PFSK-1 (cell line): ENCODE results near the gene ERBB2.

Source experiments
- FOXP2 ChIP-seq: optimal IDR thresholded peaks from 2 replicates; pipeline ENCODE3; 2011; ENCODE audit warnings: borderline replicate concordance, control low read depth, inconsistent platforms; ENCODE audit not compliant: insufficient read depth; ENCODE audit errors: extremely low read length, extremely low read depth
- POLR2AphosphoS5 ChIP-seq: IDR thresholded peaks from 2 replicates; pipeline ENCODE4 v1.6.1; 2012; ENCODE audit warnings: low read depth, mild to moderate bottlenecking, control low read depth, low read length, moderate library complexity
- SIN3A ChIP-seq: IDR thresholded peaks from 2 replicates; pipeline ENCODE4 v1.6.1; 2012; ENCODE audit warnings: mild to moderate bottlenecking, low read length, moderate library complexity, borderline replicate concordance; ENCODE audit not compliant: insufficient read depth
- TAF1 ChIP-seq: IDR thresholded peaks from 2 replicates; pipeline ENCODE4 v1.6.1; 2012; ENCODE audit warnings: low read length, control low read depth, borderline replicate concordance; ENCODE audit not compliant: insufficient read depth
- TF ChIP-seq, protein P1 (sequence below), 2 experiments: IDR thresholded peaks; 2 replicates each; pipeline versions ENCODE4 v1.6.1 to v1.8.0; 2011 to 2012; ENCODE audit warnings: low read depth in 2 of 2, low read length in 2 of 2, control low read depth in 1 of 2, inconsistent platforms in 1 of 2, mild to moderate bottlenecking in 1 of 2, moderate library complexity in 1 of 2; ENCODE audit not compliant: insufficient read depth in 1 of 2

ERBB2 gene

DNA sequence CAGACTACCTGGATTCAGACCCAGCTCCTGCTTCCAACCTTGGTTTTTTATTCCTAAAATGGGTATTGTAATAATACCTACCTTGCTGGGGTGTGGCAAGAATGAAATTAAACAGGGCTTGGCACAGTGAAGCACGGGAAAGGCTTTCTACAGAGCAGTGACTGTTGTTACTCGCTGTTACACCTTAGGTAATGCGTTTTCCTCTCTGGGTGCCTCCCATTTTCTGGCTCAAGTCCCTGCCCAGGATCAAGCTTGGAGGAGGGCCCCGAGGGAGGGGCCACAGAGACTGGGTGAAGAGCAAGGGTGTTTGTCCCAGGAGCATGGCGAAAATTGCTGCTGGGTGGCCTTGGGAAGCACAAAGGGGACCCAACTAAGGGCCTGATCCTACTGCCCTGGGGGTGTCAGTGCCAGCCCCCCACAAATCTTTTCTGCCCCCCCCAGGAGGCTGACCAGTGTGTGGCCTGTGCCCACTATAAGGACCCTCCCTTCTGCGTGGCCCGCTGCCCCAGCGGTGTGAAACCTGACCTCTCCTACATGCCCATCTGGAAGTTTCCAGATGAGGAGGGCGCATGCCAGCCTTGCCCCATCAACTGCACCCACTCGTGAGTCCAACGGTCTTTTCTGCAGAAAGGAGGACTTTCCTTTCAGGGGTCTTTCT, 17.1 kb downstream of the ERBB2 start:
- no peak for TF ChIP-seq FOXP2

DNA sequence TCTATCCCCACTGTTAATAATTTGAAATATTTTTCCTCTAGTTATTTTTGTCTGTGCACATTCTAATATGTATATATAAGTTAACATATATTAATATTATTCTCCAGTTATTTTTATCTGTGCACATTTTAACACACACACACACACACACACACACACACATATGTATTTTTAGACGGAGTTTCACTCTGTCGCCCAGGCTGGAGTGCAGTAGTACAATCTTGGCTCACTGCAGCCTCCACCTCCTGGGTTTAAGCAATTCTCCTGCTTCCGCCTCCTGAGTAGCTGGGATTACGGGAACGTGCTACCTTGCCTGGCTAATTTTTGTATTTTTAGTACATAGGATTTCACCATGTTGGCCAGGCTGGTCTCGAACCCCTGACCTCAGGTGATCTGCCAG, 17.8 kb downstream of the ERBB2 start:
- TF ChIP-seq POLR2AphosphoS5 (no peak), TAF1 (no peak), SIN3A (no peak), FOXP2 (no peak)
- TF ChIP-seq, protein P1, sequence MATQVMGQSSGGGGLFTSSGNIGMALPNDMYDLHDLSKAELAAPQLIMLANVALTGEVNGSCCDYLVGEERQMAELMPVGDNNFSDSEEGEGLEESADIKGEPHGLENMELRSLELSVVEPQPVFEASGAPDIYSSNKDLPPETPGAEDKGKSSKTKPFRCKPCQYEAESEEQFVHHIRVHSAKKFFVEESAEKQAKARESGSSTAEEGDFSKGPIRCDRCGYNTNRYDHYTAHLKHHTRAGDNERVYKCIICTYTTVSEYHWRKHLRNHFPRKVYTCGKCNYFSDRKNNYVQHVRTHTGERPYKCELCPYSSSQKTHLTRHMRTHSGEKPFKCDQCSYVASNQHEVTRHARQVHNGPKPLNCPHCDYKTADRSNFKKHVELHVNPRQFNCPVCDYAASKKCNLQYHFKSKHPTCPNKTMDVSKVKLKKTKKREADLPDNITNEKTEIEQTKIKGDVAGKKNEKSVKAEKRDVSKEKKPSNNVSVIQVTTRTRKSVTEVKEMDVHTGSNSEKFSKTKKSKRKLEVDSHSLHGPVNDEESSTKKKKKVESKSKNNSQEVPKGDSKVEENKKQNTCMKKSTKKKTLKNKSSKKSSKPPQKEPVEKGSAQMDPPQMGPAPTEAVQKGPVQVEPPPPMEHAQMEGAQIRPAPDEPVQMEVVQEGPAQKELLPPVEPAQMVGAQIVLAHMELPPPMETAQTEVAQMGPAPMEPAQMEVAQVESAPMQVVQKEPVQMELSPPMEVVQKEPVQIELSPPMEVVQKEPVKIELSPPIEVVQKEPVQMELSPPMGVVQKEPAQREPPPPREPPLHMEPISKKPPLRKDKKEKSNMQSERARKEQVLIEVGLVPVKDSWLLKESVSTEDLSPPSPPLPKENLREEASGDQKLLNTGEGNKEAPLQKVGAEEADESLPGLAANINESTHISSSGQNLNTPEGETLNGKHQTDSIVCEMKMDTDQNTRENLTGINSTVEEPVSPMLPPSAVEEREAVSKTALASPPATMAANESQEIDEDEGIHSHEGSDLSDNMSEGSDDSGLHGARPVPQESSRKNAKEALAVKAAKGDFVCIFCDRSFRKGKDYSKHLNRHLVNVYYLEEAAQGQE (IDR thresholded peaks at IDR 0.05; ENCODE audit: insufficient read depth in 1 of 2, low read depth in 2 of 2, low read length in 2 of 2) = no peak

GRCh38 chr17:39719563-39720355, 19.9 kb downstream of the ERBB2 start:
- no peak for TF ChIP-seq SIN3A
- no peak for TF ChIP-seq TAF1
- TF ChIP-seq FOXP2 = no peak
- TF ChIP-seq, protein P1 (IDR thresholded peaks at IDR 0.05; ENCODE audit: insufficient read depth in 1 of 2, low read depth in 2 of 2, low read length in 2 of 2) = no peak
- no peak for TF ChIP-seq POLR2AphosphoS5

DNA sequence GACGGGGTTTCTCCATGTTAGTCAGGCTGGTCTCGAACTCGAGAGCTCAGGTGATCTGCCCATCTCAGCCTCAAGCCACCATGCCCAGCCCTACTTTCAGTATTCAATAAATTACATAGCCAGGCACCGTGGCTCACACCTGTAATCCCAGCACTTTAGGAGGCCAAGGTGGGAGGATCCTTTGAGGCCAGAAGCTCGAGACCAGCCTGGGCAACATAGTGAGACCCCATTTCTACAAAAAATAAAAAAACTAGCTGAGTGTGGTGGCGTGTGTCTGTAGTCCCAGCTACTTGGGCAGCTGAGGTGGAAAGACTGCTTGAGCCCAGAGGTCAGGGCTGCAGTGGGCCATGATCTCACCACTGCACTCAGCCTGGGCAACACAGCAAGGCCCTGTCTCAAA, 22.2 kb downstream of the ERBB2 start:
- no peak for TF ChIP-seq POLR2AphosphoS5

DNA sequence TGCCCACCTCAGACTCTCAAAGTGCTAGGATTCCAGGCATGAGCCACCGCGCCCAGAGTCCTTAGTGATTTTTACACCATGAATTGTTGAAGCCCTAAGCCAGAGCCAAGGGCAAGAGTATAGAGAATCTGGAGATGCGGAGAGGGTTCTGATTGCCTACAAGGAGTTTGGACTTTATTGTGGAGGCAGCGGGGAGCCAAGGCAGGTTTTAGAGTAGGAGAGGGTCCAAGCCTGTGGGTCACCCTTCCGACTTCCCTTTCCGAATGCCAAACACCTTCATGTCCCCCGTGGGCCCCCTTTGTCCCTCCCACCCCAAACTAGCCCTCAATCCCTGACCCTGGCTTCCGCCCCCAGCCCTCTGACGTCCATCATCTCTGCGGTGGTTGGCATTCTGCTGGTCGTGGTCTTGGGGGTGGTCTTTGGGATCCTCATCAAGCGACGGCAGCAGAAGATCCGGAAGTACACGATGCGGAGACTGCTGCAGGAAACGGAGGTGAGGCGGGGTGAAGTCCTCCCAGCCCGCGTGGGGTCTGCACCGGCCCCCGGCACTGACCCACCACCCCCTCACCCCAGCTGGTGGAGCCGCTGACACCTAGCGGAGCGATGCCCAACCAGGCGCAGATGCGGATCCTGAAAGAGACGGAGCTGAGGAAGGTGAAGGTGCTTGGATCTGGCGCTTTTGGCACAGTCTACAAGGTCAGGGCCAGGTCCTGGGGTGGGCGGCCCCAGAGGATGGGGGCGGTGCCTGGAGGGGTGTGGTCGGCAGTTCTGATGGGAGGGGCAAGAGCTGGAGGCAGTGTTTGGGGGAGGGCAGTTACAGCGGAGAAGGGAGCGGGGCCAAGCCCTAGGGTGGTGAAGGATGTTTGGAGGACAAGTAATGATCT, 23.3 kb downstream of the ERBB2 start:
- TF ChIP-seq TAF1 (no peak), POLR2AphosphoS5 (no peak), FOXP2 (no peak), SIN3A (no peak)
- TF ChIP-seq, protein P1 (IDR thresholded peaks at IDR 0.05; ENCODE audit: insufficient read depth in 1 of 2, low read depth in 2 of 2, low read length in 2 of 2) = no peak
